ENCODE measurements around the gene CDKL1.
"Not testable (repeated sequence)": the region's sequence is repeated elsewhere in the genome, so short reads cannot be mapped to it uniquely, and the experiment has no call there.

The CDKL1 gene

DNA sequence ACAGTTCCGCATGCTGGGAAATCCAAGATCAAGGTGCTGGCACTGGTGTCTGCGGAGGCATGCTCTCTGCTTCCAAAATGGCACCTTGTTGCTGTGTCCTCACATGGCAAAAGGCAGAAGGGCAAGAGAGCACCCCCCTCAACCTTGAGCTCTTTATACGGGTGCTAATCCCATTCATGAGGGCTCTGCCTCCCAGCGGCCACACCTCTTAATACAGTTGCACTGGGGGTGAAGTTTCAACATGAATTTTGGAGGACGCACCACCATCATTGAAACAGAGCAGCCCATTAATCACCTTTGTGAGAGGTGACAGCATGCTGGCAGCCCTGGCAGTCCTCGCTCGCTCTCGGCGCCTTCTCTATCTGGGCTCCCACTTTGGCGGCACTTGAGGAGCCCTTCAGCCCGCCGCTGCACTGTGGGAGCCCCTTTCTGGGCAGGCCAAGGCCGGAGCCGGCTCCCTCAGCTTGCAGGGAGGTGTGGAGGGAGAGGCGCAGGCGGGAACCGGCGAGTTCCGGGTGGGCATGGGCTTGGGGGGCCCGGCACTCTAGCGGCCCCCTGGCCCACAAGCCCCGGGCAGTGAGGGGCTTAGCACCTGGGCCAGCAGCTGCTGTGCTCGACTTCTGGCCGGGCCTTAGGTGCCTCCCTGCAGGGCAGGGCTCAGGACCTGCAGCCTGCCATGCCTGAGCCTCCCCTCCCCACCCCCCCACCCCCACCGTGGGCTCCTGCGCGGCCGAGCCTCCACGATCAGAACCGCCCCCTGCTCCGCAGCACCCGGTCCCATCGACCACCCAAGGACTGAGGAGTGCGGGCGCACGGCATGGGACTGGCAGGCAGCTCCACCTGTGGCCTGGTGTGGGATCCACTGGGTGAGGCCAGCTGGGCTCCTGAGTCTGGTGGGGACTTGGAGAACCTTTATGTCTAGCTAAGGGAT lies 34.9 kb downstream of the CDKL1 start:
- DNase-seq; in situ Hi-C loops (cut with HindIII; ENCODE audit: low pct_ligation_motif_present, low pct_unique_long_range_greater_than_20kb, low sequenced_read_pairs): not testable (repeated sequence)

DNA sequence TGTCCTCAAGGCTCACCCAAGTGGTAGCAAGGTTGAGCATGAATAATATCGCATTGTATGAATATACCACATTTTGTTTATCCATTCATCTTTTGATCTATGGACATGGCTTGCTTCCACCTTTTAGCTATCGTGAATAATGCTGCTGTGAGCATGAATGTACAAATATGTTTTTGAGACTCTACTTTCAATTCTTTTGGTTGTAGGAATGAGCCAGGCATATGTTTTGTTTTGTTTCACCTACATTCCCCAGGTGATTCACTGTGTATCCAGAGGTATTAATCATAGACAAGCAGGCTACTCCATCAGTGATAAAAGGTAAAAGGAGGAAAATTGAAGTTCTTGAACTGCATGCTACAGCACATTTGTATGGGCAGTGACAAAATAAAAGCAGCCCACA lies 35.8 kb downstream of the CDKL1 start:
- in situ Hi-C loops (cut with HindIII; ENCODE audit: low pct_ligation_motif_present, low pct_unique_long_range_greater_than_20kb, low sequenced_read_pairs) = no loop called here

DNA sequence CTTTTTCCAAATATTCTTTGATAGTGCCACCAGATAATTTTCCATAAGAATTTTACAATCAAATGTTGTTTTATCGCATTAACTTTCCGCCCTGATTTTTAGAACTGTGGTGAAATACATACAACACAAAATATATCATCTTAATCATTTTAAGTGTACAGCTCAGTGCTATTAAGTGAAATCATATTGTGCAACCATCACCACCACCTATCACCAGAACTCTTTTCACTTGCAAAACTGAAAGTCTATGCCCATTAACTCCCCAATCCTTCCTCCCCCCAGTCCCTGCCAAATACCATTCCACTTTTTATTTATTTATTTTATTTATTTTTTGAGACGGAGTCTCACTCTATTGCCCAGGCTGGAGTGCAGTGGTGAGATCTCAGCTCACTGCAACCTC lies 36.6 kb downstream of the CDKL1 start:
- in situ Hi-C loops (cut with HindIII; ENCODE audit: low pct_ligation_motif_present, low pct_unique_long_range_greater_than_20kb, low sequenced_read_pairs) = no loop called here
- no peak for DNase-seq

More for the DNA sequence above, 35.8 kb downstream of the CDKL1 start:
- no peak for DNase-seq

DNA sequence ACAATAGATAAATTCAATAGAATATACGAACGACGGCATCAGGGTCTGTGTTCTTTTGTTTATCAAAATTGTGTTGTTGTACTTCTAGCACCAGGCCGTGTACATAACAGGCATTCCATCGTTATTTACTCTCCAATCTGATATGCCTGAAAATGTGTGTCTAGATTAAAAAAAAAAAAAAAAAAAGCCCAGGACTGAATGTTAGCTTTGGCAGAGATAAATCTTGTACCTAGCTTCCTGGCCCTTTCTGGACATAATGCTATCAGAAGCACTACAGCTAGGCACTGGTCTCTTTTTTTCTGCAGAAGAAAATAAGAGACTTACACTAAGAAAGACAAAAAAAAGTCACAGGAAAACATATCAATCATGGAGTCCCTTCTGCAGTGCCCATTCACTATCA lies 37.0 kb downstream of the CDKL1 start:
- in situ Hi-C loops (cut with HindIII; ENCODE audit: low pct_ligation_motif_present, low pct_unique_long_range_greater_than_20kb, low sequenced_read_pairs) = no loop called here
- DNase-seq = no peak

DNA sequence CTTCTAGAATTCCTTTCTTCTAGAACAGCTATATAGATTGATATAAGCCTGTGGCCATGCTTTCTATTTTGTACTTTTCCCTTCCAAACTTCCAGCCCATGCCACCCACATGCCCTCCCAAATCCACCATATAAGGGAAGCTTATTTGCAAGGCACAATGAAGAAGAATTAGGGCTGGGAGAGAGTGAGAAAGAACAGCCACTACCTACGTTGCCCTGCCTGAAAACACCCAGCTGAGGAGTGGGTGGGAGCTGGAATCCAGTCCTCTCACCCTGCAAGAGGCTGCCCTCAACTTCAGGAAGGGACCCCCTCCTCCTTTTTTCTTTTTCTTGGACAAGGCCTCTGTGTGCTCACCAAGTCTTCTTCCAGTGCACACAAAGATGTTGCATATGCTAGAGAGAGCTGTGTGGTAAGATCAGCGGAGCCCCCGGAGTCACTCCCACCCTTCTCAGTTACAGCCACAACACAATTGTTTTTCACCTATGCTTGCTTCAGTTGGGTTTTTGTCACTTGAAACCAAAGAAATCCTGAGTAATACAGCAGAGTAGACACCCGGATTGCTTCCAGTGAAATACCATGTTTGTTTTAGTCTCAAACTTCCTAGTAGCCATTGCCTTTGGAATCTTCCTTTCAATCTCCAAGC lies 38.8 kb downstream of the CDKL1 start:
- DNase-seq = no peak
- in situ Hi-C loops (cut with HindIII; ENCODE audit: low pct_ligation_motif_present, low pct_unique_long_range_greater_than_20kb, low sequenced_read_pairs) = no loop called here

DNA sequence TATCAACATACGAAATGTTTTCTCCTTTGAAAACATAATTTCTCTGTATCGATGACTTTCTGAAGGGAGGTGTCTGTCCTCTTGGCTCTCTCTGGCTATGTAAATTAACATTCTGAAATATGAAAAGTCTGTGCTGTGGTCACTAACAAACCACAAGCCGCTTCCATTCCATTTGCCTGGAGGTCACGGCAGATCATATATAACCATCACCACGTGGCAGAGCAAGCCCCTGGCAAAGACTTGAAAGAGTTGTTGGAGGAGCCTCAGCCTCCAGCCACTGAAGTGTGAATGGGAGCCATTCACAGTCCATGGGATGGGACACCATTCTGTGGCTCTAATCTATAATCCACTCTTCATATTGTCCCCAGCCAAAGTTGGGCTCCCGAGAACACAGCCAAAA lies 39.6 kb downstream of the CDKL1 start:
- no peak for DNase-seq
- in situ Hi-C loops (cut with HindIII; ENCODE audit: low pct_ligation_motif_present, low pct_unique_long_range_greater_than_20kb, low sequenced_read_pairs) = no loop called here

DNA sequence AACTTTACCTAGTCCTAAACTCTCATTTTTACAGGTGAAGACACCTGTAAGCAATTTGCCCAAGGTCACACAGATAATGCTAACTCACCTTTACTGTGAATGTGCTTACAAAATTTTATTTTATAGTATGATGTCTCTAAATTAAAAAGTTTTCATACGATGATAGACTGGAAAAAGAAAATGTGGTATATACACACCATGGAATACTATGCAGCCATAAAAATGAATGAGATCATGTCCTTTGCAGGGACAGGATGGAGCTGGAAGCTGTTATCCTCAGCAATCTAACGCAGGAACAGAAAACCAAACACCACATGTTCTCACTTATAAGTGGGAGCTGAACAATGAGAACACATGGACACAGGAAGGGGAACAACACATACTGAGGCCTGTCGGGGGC lies 40.4 kb downstream of the CDKL1 start:
- in situ Hi-C loops (cut with HindIII; ENCODE audit: low pct_ligation_motif_present, low pct_unique_long_range_greater_than_20kb, low sequenced_read_pairs) = not testable (repeated sequence)

DNA sequence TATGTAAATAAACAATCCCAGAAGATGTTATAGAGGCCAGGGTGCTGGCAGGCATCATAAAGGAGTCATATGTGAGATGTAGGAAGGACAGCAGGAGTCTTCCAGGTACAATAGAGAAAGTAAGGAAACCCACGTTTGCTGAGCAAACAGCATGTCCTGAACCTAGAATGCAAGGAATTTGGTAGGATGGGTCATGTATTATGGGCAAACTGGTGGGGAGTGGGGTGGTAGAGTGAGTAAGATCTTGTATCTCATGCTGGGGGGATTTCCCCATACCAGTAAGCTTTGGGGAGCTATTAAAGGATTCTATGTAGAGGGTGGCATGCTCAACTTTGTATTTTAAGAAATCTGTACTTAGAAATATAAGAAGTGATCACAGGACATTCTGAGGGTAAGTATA lies 41.0 kb downstream of the CDKL1 start:
- in situ Hi-C loops (cut with HindIII; ENCODE audit: low pct_ligation_motif_present, low pct_unique_long_range_greater_than_20kb, low sequenced_read_pairs) = no loop called here

More for the DNA sequence above, 40.4 kb downstream of the CDKL1 start:
- DNase-seq = not testable (repeated sequence)

DNA sequence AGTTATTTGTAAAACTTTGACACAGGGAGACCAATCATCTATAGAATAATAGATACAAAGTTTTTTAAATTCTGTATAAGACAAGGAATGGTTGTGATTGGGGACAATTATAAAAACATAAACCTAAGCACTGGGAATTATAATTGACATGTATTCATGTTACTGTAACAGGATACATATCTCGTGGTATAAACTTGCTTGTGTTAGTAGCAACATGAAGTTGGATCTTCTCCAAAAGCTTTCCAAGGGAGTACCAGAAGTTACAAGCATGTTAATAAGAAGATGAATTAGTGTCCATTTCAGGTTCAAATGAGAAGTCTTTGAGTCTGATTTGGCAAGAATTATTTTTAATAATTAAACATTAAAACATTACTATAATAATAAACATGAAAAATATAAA lies 42.2 kb downstream of the CDKL1 start:
- in situ Hi-C loops (cut with HindIII; ENCODE audit: low pct_ligation_motif_present, low pct_unique_long_range_greater_than_20kb, low sequenced_read_pairs) = no loop called here
- DNase-seq = no peak

More for the DNA sequence above, 41.0 kb downstream of the CDKL1 start:
- DNase-seq = no peak

DNA sequence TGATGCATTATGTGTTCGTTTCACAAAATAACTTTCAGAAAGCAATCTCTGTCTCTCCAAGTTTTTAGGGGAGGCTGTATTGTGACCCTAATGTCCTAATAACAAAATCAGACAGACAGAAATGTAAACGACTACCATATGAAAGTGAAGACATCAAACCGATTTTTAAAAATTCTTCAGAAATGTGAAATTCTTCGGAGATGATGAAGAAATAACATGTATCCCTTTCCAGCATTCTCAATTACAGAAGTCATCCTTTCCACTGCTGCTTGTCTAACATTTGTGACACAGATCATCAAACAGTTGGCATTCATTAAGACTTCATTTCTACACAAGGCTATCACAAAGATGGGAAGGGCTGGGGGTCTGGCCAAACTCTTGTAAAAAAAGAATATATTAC lies 43.6 kb downstream of the CDKL1 start:
- in situ Hi-C loops (cut with HindIII; ENCODE audit: low pct_ligation_motif_present, low pct_unique_long_range_greater_than_20kb, low sequenced_read_pairs) = no loop called here
- no peak for DNase-seq

DNA sequence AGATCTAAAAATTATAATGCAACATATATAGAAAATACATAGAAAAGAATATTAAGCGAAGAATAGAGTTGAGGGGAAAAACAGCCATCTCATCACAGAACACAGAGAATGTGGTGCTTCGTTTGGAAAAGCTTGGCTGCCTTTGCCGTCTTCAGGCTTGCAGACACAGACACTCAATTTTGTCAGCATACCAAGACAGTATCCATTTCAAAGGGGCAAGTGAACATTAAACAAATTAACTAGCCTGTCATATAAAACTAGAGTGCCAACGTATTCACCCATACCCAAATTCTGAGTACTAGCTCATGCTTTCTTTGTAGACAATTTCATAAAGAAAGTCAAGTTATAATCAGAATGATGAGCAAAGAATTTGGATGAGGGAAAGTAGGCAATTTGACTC lies 44.1 kb downstream of the CDKL1 start:
- DNase-seq = no peak
- in situ Hi-C loops (cut with HindIII; ENCODE audit: low pct_ligation_motif_present, low pct_unique_long_range_greater_than_20kb, low sequenced_read_pairs) = no loop called here

DNA sequence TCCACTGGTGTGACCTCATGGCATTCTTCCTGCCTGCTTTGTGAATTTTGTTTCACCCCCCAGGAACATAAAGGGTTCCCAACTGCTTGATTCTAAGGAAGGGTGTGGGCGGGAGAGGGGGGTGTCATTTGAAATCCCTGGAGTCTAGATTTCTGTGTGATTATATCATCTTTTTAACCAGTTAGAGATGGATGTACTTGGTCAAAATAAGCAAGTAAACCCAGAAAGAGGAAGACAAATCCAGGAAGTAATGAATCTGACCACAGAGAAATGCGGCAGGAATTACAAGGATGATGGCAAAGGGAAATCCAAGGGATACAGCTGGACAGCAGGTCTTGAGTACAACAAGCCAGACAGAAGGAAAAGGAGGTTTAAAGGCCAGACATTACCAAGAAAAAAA lies 45.7 kb downstream of the CDKL1 start:
- in situ Hi-C loops (cut with HindIII; ENCODE audit: low pct_ligation_motif_present, low pct_unique_long_range_greater_than_20kb, low sequenced_read_pairs) = no loop called here
- DNase-seq = no peak

DNA sequence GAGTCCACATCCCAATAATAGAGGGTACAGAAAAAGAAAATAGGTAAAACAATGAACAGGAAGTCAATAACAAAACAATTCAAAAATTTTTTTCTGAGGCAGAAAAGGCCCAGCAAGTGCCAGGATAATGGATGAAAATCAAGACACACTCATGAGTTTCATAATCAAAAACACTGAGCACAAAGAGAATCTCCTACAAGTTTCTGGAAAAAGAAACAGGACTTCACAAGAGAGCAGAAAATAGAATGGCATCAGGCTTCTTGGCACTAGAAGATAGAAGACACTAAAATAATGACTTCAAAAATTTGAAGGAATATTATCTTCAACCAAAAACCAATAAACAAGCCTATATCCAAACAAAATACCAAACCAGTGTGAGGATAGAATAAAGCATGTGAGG lies 47.7 kb downstream of the CDKL1 start:
- DNase-seq = no peak
- in situ Hi-C loops (cut with HindIII; ENCODE audit: low pct_ligation_motif_present, low pct_unique_long_range_greater_than_20kb, low sequenced_read_pairs) = no loop called here

DNA sequence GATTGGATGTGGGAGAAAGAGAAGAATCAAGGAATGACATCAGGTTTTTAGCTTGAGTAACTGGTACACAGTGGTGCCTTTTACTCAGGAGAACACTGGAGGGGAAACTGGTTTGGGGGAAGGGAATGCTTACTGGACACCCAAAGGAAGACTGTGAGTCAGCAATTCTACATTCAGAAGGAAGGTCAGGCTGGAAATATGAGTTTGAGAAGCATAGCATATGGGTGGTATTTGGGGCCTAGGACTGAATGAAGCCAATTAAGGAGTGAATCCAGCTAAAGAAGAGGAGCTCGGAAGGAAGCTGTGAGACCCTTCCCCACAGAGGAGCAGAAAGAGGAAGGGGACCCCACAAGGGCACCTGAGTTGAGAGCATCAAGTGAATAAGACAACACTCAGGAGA lies 49.2 kb downstream of the CDKL1 start:
- in situ Hi-C loops (cut with HindIII; ENCODE audit: low pct_ligation_motif_present, low pct_unique_long_range_greater_than_20kb, low sequenced_read_pairs) = no loop called here
- peak; percentile 32 for DNase-seq

DNA sequence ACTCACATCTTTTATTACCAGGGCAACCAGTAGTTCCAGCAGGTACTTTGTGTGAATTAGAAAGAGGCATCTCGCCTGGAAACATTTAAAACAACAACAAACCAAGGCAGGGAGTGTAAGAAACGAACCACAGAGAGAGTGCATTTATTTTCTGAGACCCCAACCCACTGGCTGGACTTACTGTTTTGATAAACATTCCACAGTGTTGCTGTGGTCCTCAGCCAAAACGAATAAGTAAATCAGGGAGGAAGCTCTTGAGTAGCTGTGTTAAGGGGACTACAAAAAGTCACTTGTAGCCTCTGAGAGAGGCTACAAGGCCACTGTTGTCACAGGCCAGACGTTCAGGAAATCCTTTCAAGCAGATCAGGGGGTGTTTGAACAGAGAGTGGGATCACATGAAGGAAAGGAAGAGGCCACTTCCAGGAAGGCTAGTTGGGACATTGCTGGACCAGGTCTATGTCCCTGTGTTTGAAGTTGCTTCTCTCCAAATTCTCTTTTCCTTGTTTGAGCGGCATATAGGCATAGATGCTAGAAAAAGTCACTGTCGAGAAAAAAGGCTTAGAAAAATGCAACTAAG lies 50.7 kb downstream of the CDKL1 start:
- in situ Hi-C loops (cut with HindIII; ENCODE audit: low pct_ligation_motif_present, low pct_unique_long_range_greater_than_20kb, low sequenced_read_pairs) = no loop called here
- no peak for DNase-seq

DNA sequence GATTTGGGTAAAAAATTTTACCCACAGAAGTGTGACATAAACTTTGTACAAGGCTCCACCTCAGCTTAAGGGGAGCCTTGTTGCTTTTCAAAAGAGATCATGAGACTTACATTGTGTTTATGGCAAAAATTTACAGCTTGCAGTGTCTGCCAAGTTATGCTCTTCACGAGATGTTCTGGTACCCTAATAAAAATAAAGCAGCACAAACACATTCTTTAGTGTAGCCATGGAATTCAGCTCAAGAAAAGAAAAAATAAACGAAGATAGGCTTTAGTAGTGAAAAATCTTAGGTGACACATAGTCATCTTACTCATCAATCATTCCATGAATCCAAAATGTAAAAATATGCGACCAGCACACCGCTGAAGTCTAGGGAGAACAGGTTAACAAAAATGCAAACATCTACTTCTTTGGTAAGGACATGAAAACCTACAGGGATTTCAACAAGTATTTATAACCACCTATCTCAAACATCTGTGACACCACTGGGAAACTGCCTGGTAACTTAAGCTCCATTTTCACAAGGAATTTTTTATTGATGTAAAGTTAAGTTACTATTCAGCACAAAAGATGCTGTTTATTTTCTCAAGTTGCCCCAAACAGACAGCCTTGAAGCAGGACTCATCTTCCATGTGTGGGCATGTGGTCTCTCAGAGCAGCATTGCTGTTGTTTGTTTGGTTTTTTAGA lies 51.7 kb downstream of the CDKL1 start:
- in situ Hi-C loops (cut with HindIII; ENCODE audit: low pct_ligation_motif_present, low pct_unique_long_range_greater_than_20kb, low sequenced_read_pairs) = no loop called here

DNA sequence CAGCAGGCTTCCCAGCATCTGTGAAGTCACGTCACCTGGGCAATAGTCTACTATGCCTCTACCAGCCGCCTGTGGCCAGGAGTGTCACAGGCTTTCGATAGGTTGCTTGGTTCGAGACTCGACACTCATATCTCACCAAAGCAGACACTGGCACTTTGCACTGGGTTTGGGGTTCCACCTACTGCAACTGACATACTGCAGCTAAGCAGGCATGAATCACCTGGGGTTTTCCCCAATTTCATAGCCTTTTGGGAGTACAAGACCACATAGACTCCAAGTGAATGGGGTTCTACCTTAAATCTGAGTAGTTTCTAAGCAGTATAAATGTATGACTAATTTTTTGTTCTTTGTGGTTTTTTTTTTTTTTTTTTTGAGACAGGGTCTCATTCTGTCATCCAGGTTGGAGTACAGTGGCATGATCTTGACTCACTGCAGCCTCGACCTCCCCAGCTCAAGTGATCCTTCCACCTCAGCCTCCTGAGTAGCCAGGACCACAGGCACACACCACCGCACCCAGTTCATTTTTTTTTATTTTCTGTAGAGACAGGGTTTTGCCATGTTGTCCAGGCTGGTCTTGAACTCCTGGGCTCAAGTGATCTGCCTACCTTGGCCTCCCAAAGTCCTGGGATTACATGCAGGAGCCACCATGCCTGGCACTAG lies 52.4 kb downstream of the CDKL1 start:
- no peak for DNase-seq
- in situ Hi-C loops (cut with HindIII; ENCODE audit: low pct_ligation_motif_present, low pct_unique_long_range_greater_than_20kb, low sequenced_read_pairs) = no loop called here

More for the DNA sequence above, 51.7 kb downstream of the CDKL1 start:
- DNase-seq = no peak

DNA sequence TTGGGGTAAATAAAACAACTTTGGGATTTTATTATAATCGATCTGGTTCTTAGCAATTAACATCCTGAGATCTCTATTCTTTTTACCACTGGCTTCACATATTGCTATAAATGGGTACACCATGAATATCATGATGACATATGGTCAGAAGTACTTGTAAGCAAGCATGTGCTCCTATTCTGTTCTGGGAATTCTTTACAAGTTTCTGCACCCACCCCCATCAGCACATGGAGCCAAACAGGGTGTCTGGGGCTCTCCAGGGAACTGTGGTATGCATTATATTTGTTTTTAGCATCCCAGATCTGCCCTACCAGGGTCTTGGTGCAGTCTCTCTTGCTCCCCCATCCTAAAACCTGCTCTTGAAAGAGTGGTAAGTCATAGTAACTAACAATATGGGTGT lies 53.2 kb downstream of the CDKL1 start:
- in situ Hi-C loops (cut with HindIII; ENCODE audit: low pct_ligation_motif_present, low pct_unique_long_range_greater_than_20kb, low sequenced_read_pairs) = no loop called here
- DNase-seq = no peak
